SK-N-SH treated with all-trans-retinoic acid at 6 μM for 48 hours (cell line): Measurements from ENCODE around the gene FAM241B.

Source experiments
- CSDC2 ChIP-seq: fragments of 250-450 bp; sonication (Bioruptor Pico); IDR thresholded peaks from 2 replicates; pipeline ENCODE4 v1.5.0; 2020; ENCODE audit warnings: mild to moderate bottlenecking, moderate library complexity
- ESRRG ChIP-seq: fragments of 250-450 bp; sonication (Bioruptor Pico); IDR thresholded peaks from 2 replicates; pipeline ENCODE4 v1.6.1; 2021; ENCODE audit warnings: mild to moderate bottlenecking
- ISL1 ChIP-seq: fragments of 250-450 bp; sonication (Bioruptor Pico); IDR thresholded peaks from 2 replicates; pipeline ENCODE4 v2.1.2; 2022; ENCODE audit warnings: mild to moderate bottlenecking, moderate library complexity
- PPARA ChIP-seq: fragments of 250-450 bp; sonication (Bioruptor Pico); IDR thresholded peaks from 2 replicates; pipeline ENCODE4 v1.5.0; 2020; ENCODE audit warnings: mild to moderate bottlenecking, borderline replicate concordance
- SNAI2 ChIP-seq: fragments of 250-450 bp; sonication (Bioruptor Pico); IDR thresholded peaks from 2 replicates; pipeline ENCODE4 v1.5.0; 2020; ENCODE audit warnings: mild to moderate bottlenecking, moderate library complexity
- TCF4 ChIP-seq: fragments of 250-450 bp; sonication (Bioruptor Pico); IDR thresholded peaks from 2 replicates; pipeline ENCODE4 v1.8.0; 2021; ENCODE audit warnings: mild to moderate bottlenecking, moderate library complexity, borderline replicate concordance
- TOX ChIP-seq: fragments of 250-450 bp; sonication (Bioruptor Pico); IDR thresholded peaks from 2 replicates; pipeline ENCODE4 v1.8.0; 2021; ENCODE audit warnings: mild to moderate bottlenecking, moderate library complexity, borderline replicate concordance
- ZC3H10 ChIP-seq: fragments of 250-450 bp; sonication (Bioruptor Pico); IDR thresholded peaks from 2 replicates; pipeline ENCODE4 v1.5.1; 2021; ENCODE audit warnings: mild to moderate bottlenecking, moderate library complexity
- ZFP30 ChIP-seq: fragments of 450-650 bp; formaldehyde crosslinking; IDR thresholded peaks from 2 replicates; pipeline ENCODE4 v1.5.0; 2022; ENCODE audit warnings: mild to moderate bottlenecking, moderate library complexity
- ZNF70 ChIP-seq: fragments of 450-650 bp; formaldehyde crosslinking; IDR thresholded peaks from 2 replicates; pipeline ENCODE4 v1.5.0; 2020; ENCODE audit warnings: mild to moderate bottlenecking, moderate library complexity
- ZNF8 ChIP-seq: fragments of 450-650 bp; formaldehyde crosslinking; IDR thresholded peaks from 2 replicates; pipeline ENCODE4 v1.5.0; 2020; ENCODE audit warnings: mild to moderate bottlenecking, moderate library complexity
- TF ChIP-seq, protein P1 (sequence below): fragments of 250-450 bp; sonication (Bioruptor Pico); IDR thresholded peaks from 2 replicates; pipeline ENCODE4 v1.8.0; 2020; ENCODE audit warnings: mild to moderate bottlenecking, moderate library complexity, borderline replicate concordance
- TF ChIP-seq, protein P2 (sequence below): fragments of 250-450 bp; sonication (Bioruptor Pico); IDR thresholded peaks from 2 replicates; pipeline ENCODE4 v1.5.1; 2020; ENCODE audit warnings: low read depth, mild to moderate bottlenecking, moderate library complexity
- TF ChIP-seq, protein P3 (sequence below): fragments of 250-450 bp; sonication (Bioruptor Pico); IDR thresholded peaks from 2 replicates; pipeline ENCODE4 v1.5.0; 2020; ENCODE audit warnings: mild to moderate bottlenecking, moderate library complexity

DNA sequence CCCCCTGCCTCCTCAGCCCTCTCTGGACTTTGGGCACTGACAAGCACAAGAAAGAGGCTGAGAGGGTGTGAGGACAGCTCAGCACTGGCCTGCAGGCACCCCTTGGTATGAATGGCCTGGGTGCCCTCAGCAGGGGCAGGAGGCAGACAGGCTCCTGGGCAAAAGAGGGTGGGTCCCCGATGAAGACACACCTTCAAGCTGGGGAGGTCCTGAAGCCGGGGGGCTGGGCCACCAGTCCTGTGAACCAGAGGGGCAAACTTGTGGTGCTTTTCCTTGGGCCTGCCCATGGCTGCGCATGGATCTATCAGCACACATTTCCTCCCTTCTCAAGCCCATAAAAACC is 22.8 kb downstream of the FAM241B start:
- TF ChIP-seq ZNF70 (CRISPR knock-in tag) (no peak), TCF4 (CRISPR knock-in tag) (no peak), ESRRG (CRISPR knock-in tag) (no peak), CSDC2 (CRISPR knock-in tag) (no peak), TOX (CRISPR knock-in tag) (no peak), PPARA (CRISPR knock-in tag) (no peak), SNAI2 (CRISPR knock-in tag) (no peak), ZFP30 (CRISPR knock-in tag) (no peak), ZC3H10 (CRISPR knock-in tag) (no peak), ISL1 (CRISPR knock-in tag) (no peak), ZNF8 (CRISPR knock-in tag) (no peak)
- TF ChIP-seq, protein P1, sequence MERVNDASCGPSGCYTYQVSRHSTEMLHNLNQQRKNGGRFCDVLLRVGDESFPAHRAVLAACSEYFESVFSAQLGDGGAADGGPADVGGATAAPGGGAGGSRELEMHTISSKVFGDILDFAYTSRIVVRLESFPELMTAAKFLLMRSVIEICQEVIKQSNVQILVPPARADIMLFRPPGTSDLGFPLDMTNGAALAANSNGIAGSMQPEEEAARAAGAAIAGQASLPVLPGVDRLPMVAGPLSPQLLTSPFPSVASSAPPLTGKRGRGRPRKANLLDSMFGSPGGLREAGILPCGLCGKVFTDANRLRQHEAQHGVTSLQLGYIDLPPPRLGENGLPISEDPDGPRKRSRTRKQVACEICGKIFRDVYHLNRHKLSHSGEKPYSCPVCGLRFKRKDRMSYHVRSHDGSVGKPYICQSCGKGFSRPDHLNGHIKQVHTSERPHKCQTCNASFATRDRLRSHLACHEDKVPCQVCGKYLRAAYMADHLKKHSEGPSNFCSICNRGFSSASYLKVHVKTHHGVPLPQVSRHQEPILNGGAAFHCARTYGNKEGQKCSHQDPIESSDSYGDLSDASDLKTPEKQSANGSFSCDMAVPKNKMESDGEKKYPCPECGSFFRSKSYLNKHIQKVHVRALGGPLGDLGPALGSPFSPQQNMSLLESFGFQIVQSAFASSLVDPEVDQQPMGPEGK (CRISPR knock-in tag): no peak
- TF ChIP-seq, protein P2, sequence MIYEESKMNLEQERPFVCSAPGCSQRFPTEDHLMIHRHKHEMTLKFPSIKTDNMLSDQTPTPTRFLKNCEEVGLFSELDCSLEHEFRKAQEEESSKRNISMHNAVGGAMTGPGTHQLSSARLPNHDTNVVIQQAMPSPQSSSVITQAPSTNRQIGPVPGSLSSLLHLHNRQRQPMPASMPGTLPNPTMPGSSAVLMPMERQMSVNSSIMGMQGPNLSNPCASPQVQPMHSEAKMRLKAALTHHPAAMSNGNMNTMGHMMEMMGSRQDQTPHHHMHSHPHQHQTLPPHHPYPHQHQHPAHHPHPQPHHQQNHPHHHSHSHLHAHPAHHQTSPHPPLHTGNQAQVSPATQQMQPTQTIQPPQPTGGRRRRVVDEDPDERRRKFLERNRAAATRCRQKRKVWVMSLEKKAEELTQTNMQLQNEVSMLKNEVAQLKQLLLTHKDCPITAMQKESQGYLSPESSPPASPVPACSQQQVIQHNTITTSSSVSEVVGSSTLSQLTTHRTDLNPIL: no peak
- TF ChIP-seq, protein P3, sequence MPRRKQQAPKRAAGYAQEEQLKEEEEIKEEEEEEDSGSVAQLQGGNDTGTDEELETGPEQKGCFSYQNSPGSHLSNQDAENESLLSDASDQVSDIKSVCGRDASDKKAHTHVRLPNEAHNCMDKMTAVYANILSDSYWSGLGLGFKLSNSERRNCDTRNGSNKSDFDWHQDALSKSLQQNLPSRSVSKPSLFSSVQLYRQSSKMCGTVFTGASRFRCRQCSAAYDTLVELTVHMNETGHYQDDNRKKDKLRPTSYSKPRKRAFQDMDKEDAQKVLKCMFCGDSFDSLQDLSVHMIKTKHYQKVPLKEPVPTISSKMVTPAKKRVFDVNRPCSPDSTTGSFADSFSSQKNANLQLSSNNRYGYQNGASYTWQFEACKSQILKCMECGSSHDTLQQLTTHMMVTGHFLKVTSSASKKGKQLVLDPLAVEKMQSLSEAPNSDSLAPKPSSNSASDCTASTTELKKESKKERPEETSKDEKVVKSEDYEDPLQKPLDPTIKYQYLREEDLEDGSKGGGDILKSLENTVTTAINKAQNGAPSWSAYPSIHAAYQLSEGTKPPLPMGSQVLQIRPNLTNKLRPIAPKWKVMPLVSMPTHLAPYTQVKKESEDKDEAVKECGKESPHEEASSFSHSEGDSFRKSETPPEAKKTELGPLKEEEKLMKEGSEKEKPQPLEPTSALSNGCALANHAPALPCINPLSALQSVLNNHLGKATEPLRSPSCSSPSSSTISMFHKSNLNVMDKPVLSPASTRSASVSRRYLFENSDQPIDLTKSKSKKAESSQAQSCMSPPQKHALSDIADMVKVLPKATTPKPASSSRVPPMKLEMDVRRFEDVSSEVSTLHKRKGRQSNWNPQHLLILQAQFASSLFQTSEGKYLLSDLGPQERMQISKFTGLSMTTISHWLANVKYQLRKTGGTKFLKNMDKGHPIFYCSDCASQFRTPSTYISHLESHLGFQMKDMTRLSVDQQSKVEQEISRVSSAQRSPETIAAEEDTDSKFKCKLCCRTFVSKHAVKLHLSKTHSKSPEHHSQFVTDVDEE: no peak
